ENCODE measurements around the gene ZNF541.

The ZNF541 gene

GRCh38 chr19:47523473-47523872 is 49.5 kb downstream of the ZNF541 start:
- 72 to 80% methylated on average over 6 to 7 of the region's 7 CpGs for WGBS, 2 experiments (ENCODE audit: insufficient coverage in 2 of 2)
- Histone ChIP-seq H3K4me1 (ENCODE audit: control insufficient read depth, insufficient read depth, low read length, poor library complexity, severe bottlenecking) (peaks cover 9% of the 10 kb centered on the region), H3K36me3 (ENCODE audit: control insufficient read depth, insufficient read depth, low read length) (no peaks in the 10 kb centered on the region), H3K4me3 (ENCODE audit: extremely low read depth, insufficient read depth, low read length, poor library complexity, severe bottlenecking) (no peak overlapping the region), H3K27ac (ENCODE audit: low read depth, low read length, severe bottlenecking) (peak overlapping the region; percentile 49), H3K9me3 (ENCODE audit: control insufficient read depth, low read length) (no peaks in the 10 kb centered on the region)

All from mesodermal cell (in vitro differentiated cells).